ENCODE measurements around the gene PARG. TPM values are rescaled to one million over a fixed set of nuclear protein-coding genes. Genes with fewer than 3 reads are reported as not detected.
"Not testable (repeated sequence)": the region's sequence is repeated elsewhere in the genome, so short reads cannot be mapped to it uniquely, and the experiment has no call there.

The PARG gene
- total and polyA plus RNA-seq, 4 experiments from 2014 or later, result 9.0 to 42.6 (median 26.9) TPM

- DNase-seq; H3K4me3 ChIP-seq (ENCODE audit: low read length in 2 of 2); intact Hi-C loops (cut with micrococcal nuclease); H3K9me3 ChIP-seq (ENCODE audit: control insufficient read depth in 1 of 2, low read length in 2 of 2); CTCF ChIA-PET (ENCODE audit: partially characterized antibody); H3K27me3 Mint-ChIP-seq; H3K9me3 Mint-ChIP-seq; H3K27me3 ChIP-seq (ENCODE audit: insufficient read depth, low read length); H3K27ac ChIP-seq (ENCODE audit: low read depth, low read length); H3K4me1 Mint-ChIP-seq; H3K4me3 Mint-ChIP-seq; H3K4me1 ChIP-seq (ENCODE audit: insufficient read depth, low read length); POLR2A ChIA-PET (ENCODE audit: partially characterized antibody); H3K36me3 ChIP-seq (ENCODE audit: insufficient read depth, low read length): not testable (repeated sequence)
- peaks cover 19 to 29% of the 10 kb centered on the region in 2 donors for H3K36me3 Mint-ChIP-seq
- peak overlapping the region in 1 of 7 donors; percentile 8 for H3K27ac Mint-ChIP-seq
Measured at GRCh38 chr10:49953122-49953521, 11.3 kb upstream of the PARG start.

DNA sequence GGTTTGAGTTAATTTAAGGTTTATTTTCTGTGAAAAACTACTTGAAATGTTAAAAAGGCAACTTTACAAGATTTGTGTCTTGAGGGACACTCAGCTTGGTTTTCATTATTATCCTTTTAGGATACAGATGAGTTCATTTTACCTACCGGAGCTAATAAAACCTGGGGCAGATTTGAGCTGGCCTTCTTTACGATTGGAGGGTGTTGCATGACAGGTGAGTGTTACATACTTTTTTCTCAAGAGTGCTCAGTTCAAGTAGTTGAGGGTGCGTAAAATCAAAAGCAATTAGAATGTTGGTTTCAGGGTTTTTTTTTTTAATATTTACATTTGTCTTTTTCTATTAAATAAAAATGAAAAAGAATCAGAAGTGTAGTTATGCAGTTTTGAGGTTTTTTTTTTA is 10.2 kb upstream of the PARG start:
- DNase-seq; H3K27ac ChIP-seq (ENCODE audit: low read depth, low read length); intact Hi-C loops (cut with micrococcal nuclease); H3K4me1 Mint-ChIP-seq; POLR2A ChIA-PET (ENCODE audit: partially characterized antibody); CTCF ChIA-PET (ENCODE audit: partially characterized antibody); H3K4me1 ChIP-seq (ENCODE audit: insufficient read depth, low read length); H3K9me3 Mint-ChIP-seq; H3K9me3 ChIP-seq (ENCODE audit: control insufficient read depth in 1 of 2, low read length in 2 of 2); H3K27me3 Mint-ChIP-seq; H3K27me3 ChIP-seq (ENCODE audit: insufficient read depth, low read length); H3K4me3 Mint-ChIP-seq; H3K36me3 ChIP-seq (ENCODE audit: insufficient read depth, low read length); H3K4me3 ChIP-seq (ENCODE audit: low read length in 2 of 2): not testable (repeated sequence)
- H3K27ac Mint-ChIP-seq, result peak overlapping the region in 1 of 7 donors; percentile 27
- peaks cover 19 to 26% of the 10 kb centered on the region in 2 donors for H3K36me3 Mint-ChIP-seq

- H3K27ac Mint-ChIP-seq; H3K36me3 ChIP-seq (ENCODE audit: insufficient read depth, low read length); CTCF ChIA-PET (ENCODE audit: partially characterized antibody); H3K27ac ChIP-seq (ENCODE audit: low read depth, low read length); H3K4me3 Mint-ChIP-seq; DNase-seq; POLR2A ChIA-PET (ENCODE audit: partially characterized antibody); H3K27me3 Mint-ChIP-seq; H3K9me3 ChIP-seq (ENCODE audit: control insufficient read depth in 1 of 2, low read length in 2 of 2); H3K27me3 ChIP-seq (ENCODE audit: insufficient read depth, low read length); H3K4me1 ChIP-seq (ENCODE audit: insufficient read depth, low read length); H3K9me3 Mint-ChIP-seq; H3K4me3 ChIP-seq (ENCODE audit: low read length in 2 of 2): not testable (repeated sequence)
- peaks cover 8 to 12% (median 9%) of the 10 kb centered on the region in 4 donors for H3K4me1 Mint-ChIP-seq
- H3K36me3 Mint-ChIP-seq, result peaks cover 15 to 23% of the 10 kb centered on the region in 2 donors
- intact Hi-C loops (cut with micrococcal nuclease), result loop anchor here (10.0 kb wide), 1 partner anchor 676 kb away; the partner anchor contains the start of gene SGMS1
Measured at GRCh38 chr10:49948737-49949136, 6.9 kb upstream of the PARG start.

GRCh38 chr10:49948142-49948541 is 6.3 kb upstream of the PARG start:
- H3K27me3 ChIP-seq (ENCODE audit: insufficient read depth, low read length), result not testable (repeated sequence)
- peaks cover 10 to 13% (median 12%) of the 10 kb centered on the region in 4 donors for H3K4me1 Mint-ChIP-seq
- intact Hi-C loops (cut with micrococcal nuclease), result loop anchor here (10.0 kb wide), 1 partner anchor 677 kb away; the partner anchor contains the start of gene SGMS1

GRCh38 chr10:49943607-49944006 is 1.8 kb upstream of the PARG start:
- H3K27me3 Mint-ChIP-seq; H3K9me3 ChIP-seq (ENCODE audit: control insufficient read depth in 1 of 2, low read length in 2 of 2); H3K9me3 Mint-ChIP-seq; H3K36me3 ChIP-seq (ENCODE audit: insufficient read depth, low read length); CTCF ChIA-PET (ENCODE audit: partially characterized antibody); H3K4me3 ChIP-seq (ENCODE audit: low read length in 2 of 2); POLR2A ChIA-PET (ENCODE audit: partially characterized antibody); H3K27me3 ChIP-seq (ENCODE audit: insufficient read depth, low read length); DNase-seq; H3K27ac ChIP-seq (ENCODE audit: low read depth, low read length): not testable (repeated sequence)
- Mint-ChIP-seq H3K4me1 (peaks cover 21 to 44% (median 32%) of the 10 kb centered on the region in 4 donors), H3K27ac (peak overlapping the region in 2 of 7 donors; percentile 23 to 31), H3K4me3 (peak overlapping the region in 7 of 8 donors; percentile 4 to 66 (median 35)), H3K36me3 (peaks cover 9 to 23% of the 10 kb centered on the region in 2 donors)
- intact Hi-C loops (cut with micrococcal nuclease), result loop anchor here (10.0 kb wide), 1 partner anchor 681 kb away; the partner anchor contains the start of gene SGMS1
- peaks cover 26% of the 10 kb centered on the region for H3K4me1 ChIP-seq (ENCODE audit: insufficient read depth, low read length)

More at GRCh38 chr10:49948142-49948541, 6.3 kb upstream of the PARG start:
- H3K36me3 ChIP-seq (ENCODE audit: insufficient read depth, low read length); H3K4me3 Mint-ChIP-seq; H3K27ac ChIP-seq (ENCODE audit: low read depth, low read length); H3K9me3 ChIP-seq (ENCODE audit: control insufficient read depth in 1 of 2, low read length in 2 of 2); POLR2A ChIA-PET (ENCODE audit: partially characterized antibody); DNase-seq; H3K27ac Mint-ChIP-seq; CTCF ChIA-PET (ENCODE audit: partially characterized antibody); H3K27me3 Mint-ChIP-seq; H3K9me3 Mint-ChIP-seq; H3K4me3 ChIP-seq (ENCODE audit: low read length in 2 of 2); H3K4me1 ChIP-seq (ENCODE audit: insufficient read depth, low read length): not testable (repeated sequence)
- H3K36me3 Mint-ChIP-seq, result peaks cover 15 to 24% of the 10 kb centered on the region in 2 donors

- H3K9me3 ChIP-seq (ENCODE audit: control insufficient read depth in 1 of 2, low read length in 2 of 2); DNase-seq; POLR2A ChIA-PET (ENCODE audit: partially characterized antibody); H3K27me3 ChIP-seq (ENCODE audit: insufficient read depth, low read length); H3K36me3 ChIP-seq (ENCODE audit: insufficient read depth, low read length); H3K27me3 Mint-ChIP-seq; H3K9me3 Mint-ChIP-seq; CTCF ChIA-PET (ENCODE audit: partially characterized antibody): not testable (repeated sequence)
- Histone ChIP-seq H3K4me3 (ENCODE audit: low read length in 2 of 2) (peak overlapping the region; percentile 84 to 91), H3K4me1 (ENCODE audit: insufficient read depth, low read length) (peaks cover 26% of the 10 kb centered on the region), H3K27ac (ENCODE audit: low read depth, low read length) (peak overlapping the region; percentile 64)
- Mint-ChIP-seq H3K36me3 (peaks cover 8 to 22% of the 10 kb centered on the region in 2 donors), H3K27ac (peak overlapping the region; percentile 90 to 98 (median 96)), H3K4me1 (peaks cover 19 to 49% (median 35%) of the 10 kb centered on the region in 4 donors), H3K4me3 (peak overlapping the region; percentile 98 to 100 (median 100))
- intact Hi-C loops (cut with micrococcal nuclease), result loop anchor here (10.0 kb wide), 1 partner anchor 682 kb away; the partner anchor contains the start of gene SGMS1
Measured at GRCh38 chr10:49942339-49942705, 495 bp upstream of the PARG start.

- H3K27ac ChIP-seq (ENCODE audit: low read depth, low read length); H3K4me1 ChIP-seq (ENCODE audit: insufficient read depth, low read length); H3K9me3 Mint-ChIP-seq; H3K4me3 Mint-ChIP-seq; H3K27ac Mint-ChIP-seq; H3K27me3 Mint-ChIP-seq; DNase-seq; POLR2A ChIA-PET (ENCODE audit: partially characterized antibody); CTCF ChIA-PET (ENCODE audit: partially characterized antibody); intact Hi-C loops (cut with micrococcal nuclease); H3K9me3 ChIP-seq (ENCODE audit: control insufficient read depth in 1 of 2, low read length in 2 of 2); H3K4me3 ChIP-seq (ENCODE audit: low read length in 2 of 2); H3K36me3 ChIP-seq (ENCODE audit: insufficient read depth, low read length); H3K27me3 ChIP-seq (ENCODE audit: insufficient read depth, low read length): not testable (repeated sequence)
- H3K36me3 Mint-ChIP-seq, result peaks cover 7 to 13% of the 10 kb centered on the region in 2 donors
- peaks cover 2 to 13% (median 6%) of the 10 kb centered on the region in 4 donors for H3K4me1 Mint-ChIP-seq
Measured at GRCh38 chr10:49931959-49932728, 9.7 kb downstream of the PARG start.

Measured in CD4-positive, alpha-beta memory T cell (primary cell).